ENCODE data around the gene MYL6. TPM values are rescaled to one million over a fixed set of nuclear protein-coding genes. Genes with fewer than 3 reads are reported as not detected.

Gene MYL6
- polyA plus RNA-seq, 3 donors from 2014 or later = 2,998 to 5,712 (median 4,230) TPM

GRCh38 chr12:56164345-56164729 lies 6.2 kb downstream of the MYL6 start:
- Mint-ChIP-seq H3K27ac (peak overlapping the region in 4 of 6 donors; percentile 34 to 74 (median 44)), H3K4me1 (peaks cover 25 to 29% of the 10 kb centered on the region in 2 donors), H3K4me3 (no peak overlapping the region), H3K9me3 (no peaks in the 10 kb centered on the region), H3K36me3 (peaks cover 23 to 58% (median 37%) of the 10 kb centered on the region in 3 donors), H3K27me3 (ENCODE audit: low read depth in 3 of 3) (peaks cover 0 to 17% (median 6%) of the 10 kb centered on the region in 3 donors)
- DNase-seq = no peak

- peaks cover 0 to 13% (median 2%) of the 10 kb centered on the region in 3 donors for H3K27me3 Mint-ChIP-seq (ENCODE audit: low read depth in 3 of 3)
- peaks cover 15 to 19% of the 10 kb centered on the region in 2 donors for H3K4me1 Mint-ChIP-seq
- H3K4me3 Mint-ChIP-seq = no peak overlapping the region
- H3K9me3 Mint-ChIP-seq = no peaks in the 10 kb centered on the region
- H3K36me3 Mint-ChIP-seq = peaks cover 20 to 59% (median 37%) of the 10 kb centered on the region in 3 donors
- H3K27ac Mint-ChIP-seq = peak overlapping the region in 5 of 6 donors; percentile 26 to 53 (median 43)
- DNase-seq = no peak
Observed at GRCh38 chr12:56165369-56165768, 7.2 kb downstream of the MYL6 start.

- H3K4me1 Mint-ChIP-seq = peaks cover 0 to 2% of the 10 kb centered on the region in 2 donors
- no peak overlapping the region for H3K4me3 Mint-ChIP-seq
- H3K27ac Mint-ChIP-seq = peak overlapping the region in 4 of 6 donors; percentile 31 to 76 (median 62)
- H3K9me3 Mint-ChIP-seq = no peaks in the 10 kb centered on the region
- peaks cover 26 to 50% (median 35%) of the 10 kb centered on the region in 3 donors for H3K36me3 Mint-ChIP-seq
- DNase-seq = no peak
- H3K27me3 Mint-ChIP-seq (ENCODE audit: low read depth in 3 of 3) = peaks cover 0 to 10% (median 0%) of the 10 kb centered on the region in 3 donors
Observed at GRCh38 chr12:56169229-56169759, 11.1 kb downstream of the MYL6 start.

- peaks cover 0 to under 1% of the 10 kb centered on the region in 2 donors for H3K4me1 Mint-ChIP-seq
- H3K9me3 Mint-ChIP-seq = no peaks in the 10 kb centered on the region
- no peak overlapping the region for H3K4me3 Mint-ChIP-seq
- no peak for DNase-seq
- H3K27me3 Mint-ChIP-seq (ENCODE audit: low read depth in 3 of 3) = peaks cover 0 to 7% (median 0%) of the 10 kb centered on the region in 3 donors
- H3K36me3 Mint-ChIP-seq = peaks cover 29 to 55% (median 34%) of the 10 kb centered on the region in 3 donors
- no peak overlapping the region for H3K27ac Mint-ChIP-seq
Observed at GRCh38 chr12:56172839-56173238, 14.7 kb downstream of the MYL6 start.

- Mint-ChIP-seq H3K36me3 (peaks cover 39 to 57% (median 49%) of the 10 kb centered on the region in 3 donors), H3K27me3 (ENCODE audit: low read depth in 3 of 3) (peaks cover 0 to 2% (median 0%) of the 10 kb centered on the region in 3 donors), H3K4me3 (no peak overlapping the region), H3K9me3 (no peaks in the 10 kb centered on the region), H3K4me1 (no peaks in the 10 kb centered on the region), H3K27ac (no peak overlapping the region)
- DNase-seq = no peak
Observed at GRCh38 chr12:56178347-56178746, 20.2 kb downstream of the MYL6 start.

- Mint-ChIP-seq H3K9me3 (no peaks in the 10 kb centered on the region), H3K36me3 (peaks cover 7 to 20% (median 8%) of the 10 kb centered on the region in 3 donors), H3K27me3 (ENCODE audit: low read depth in 3 of 3) (peaks cover 10 to 18% (median 16%) of the 10 kb centered on the region in 3 donors), H3K27ac (peak overlapping the region in 5 of 6 donors; percentile 55 to 91 (median 73)), H3K4me3 (peak overlapping the region in 4 of 5 donors; percentile 29 to 93 (median 68)), H3K4me1 (peaks cover 34 to 46% of the 10 kb centered on the region in 2 donors)
- DNase-seq = no peak
Observed at GRCh38 chr12:56186957-56187356, 28.8 kb downstream of the MYL6 start.

GRCh38 chr12:56188131-56188777 lies 30.1 kb downstream of the MYL6 start:
- peaks cover 42 to 56% of the 10 kb centered on the region in 2 donors for H3K4me1 Mint-ChIP-seq
- peak overlapping the region; percentile 73 to 99 (median 91) for H3K27ac Mint-ChIP-seq
- no peaks in the 10 kb centered on the region for H3K9me3 Mint-ChIP-seq
- peak in 1 of 3 donors; percentile 16 for DNase-seq
- H3K36me3 Mint-ChIP-seq = peaks cover 7 to 19% (median 8%) of the 10 kb centered on the region in 3 donors
- peak overlapping the region; percentile 86 to 98 (median 89) for H3K4me3 Mint-ChIP-seq
- H3K27me3 Mint-ChIP-seq (ENCODE audit: low read depth in 3 of 3) = peaks cover 10 to 18% (median 16%) of the 10 kb centered on the region in 3 donors

GRCh38 chr12:56188778-56189098 lies 30.6 kb downstream of the MYL6 start:
- Mint-ChIP-seq H3K9me3 (no peaks in the 10 kb centered on the region), H3K27me3 (ENCODE audit: low read depth in 3 of 3) (peaks cover 10 to 18% (median 17%) of the 10 kb centered on the region in 3 donors), H3K4me1 (peaks cover 43 to 60% of the 10 kb centered on the region in 2 donors), H3K36me3 (peaks cover 7 to 16% (median 8%) of the 10 kb centered on the region in 3 donors), H3K4me3 (peak overlapping the region; percentile 86 to 98 (median 89)), H3K27ac (peak overlapping the region; percentile 73 to 99 (median 91))
- DNase-seq = peak in 1 of 3 donors; percentile 22

GRCh38 chr12:56189099-56189917 lies 31.1 kb downstream of the MYL6 start, which contains the start of gene SMARCC2:
TSS of gene SMARCC2 (minus strand) at chr12:56189483. CDS start at chr12:56189461, 22 bp downstream.
- peak within 1 kb of the TSS; percentile 93 to 99 (median 96) for H3K27ac Mint-ChIP-seq
- peak; percentile 84 to 88 (median 86) for DNase-seq
- H3K36me3 Mint-ChIP-seq = peaks cover 6 to 12% (median 8%) of the 10 kb centered on the region in 3 donors
- H3K4me3 Mint-ChIP-seq = peak within 1 kb of the TSS; percentile 92 to 98 (median 97)
- no peaks in the 10 kb centered on the region for H3K9me3 Mint-ChIP-seq
- peaks cover 10 to 18% (median 17%) of the 10 kb centered on the region in 3 donors for H3K27me3 Mint-ChIP-seq (ENCODE audit: low read depth in 3 of 3)
- H3K4me1 Mint-ChIP-seq = peaks cover 43 to 60% of the 10 kb centered on the region in 2 donors

GRCh38 chr12:56189918-56190694 lies 31.9 kb downstream of the MYL6 start:
- Mint-ChIP-seq H3K4me1 (peaks cover 43 to 60% of the 10 kb centered on the region in 2 donors), H3K4me3 (peak overlapping the region; percentile 92 to 98 (median 97)), H3K9me3 (no peaks in the 10 kb centered on the region), H3K27ac (peak overlapping the region; percentile 92 to 98 (median 96)), H3K27me3 (ENCODE audit: low read depth in 3 of 3) (peaks cover 10 to 18% (median 17%) of the 10 kb centered on the region in 3 donors), H3K36me3 (peaks cover 3 to 4% (median 4%) of the 10 kb centered on the region in 3 donors)
- peak; percentile 72 to 74 (median 74) for DNase-seq

GRCh38 chr12:56190695-56191155 lies 32.6 kb downstream of the MYL6 start:
- Mint-ChIP-seq H3K9me3 (no peaks in the 10 kb centered on the region), H3K36me3 (peaks cover 2 to 4% (median 4%) of the 10 kb centered on the region in 3 donors), H3K4me1 (peaks cover 43 to 58% of the 10 kb centered on the region in 2 donors), H3K4me3 (peak overlapping the region; percentile 92 to 98 (median 97)), H3K27ac (peak overlapping the region; percentile 92 to 98 (median 96)), H3K27me3 (ENCODE audit: low read depth in 3 of 3) (peaks cover 10 to 18% (median 17%) of the 10 kb centered on the region in 3 donors)
- DNase-seq = no peak

GRCh38 chr12:56192582-56192981 lies 34.4 kb downstream of the MYL6 start:
- H3K27ac Mint-ChIP-seq = peak overlapping the region in 5 of 6 donors; percentile 12 to 88 (median 41)
- H3K4me1 Mint-ChIP-seq = peaks cover 33 to 43% of the 10 kb centered on the region in 2 donors
- peaks cover 10 to 18% (median 17%) of the 10 kb centered on the region in 3 donors for H3K27me3 Mint-ChIP-seq (ENCODE audit: low read depth in 3 of 3)
- peaks cover 0 to 4% (median 0%) of the 10 kb centered on the region in 3 donors for H3K36me3 Mint-ChIP-seq
- DNase-seq = peak in 1 of 3 donors; percentile 12
- H3K9me3 Mint-ChIP-seq = no peaks in the 10 kb centered on the region
- H3K4me3 Mint-ChIP-seq = peak overlapping the region; percentile 12 to 46 (median 37)

All from immature natural killer cell (primary cell).